HepG2 (cell line): Measurements from ENCODE around the gene LMCD1. TPM values are rescaled to one million over a fixed set of nuclear protein-coding genes. Genes with fewer than 3 reads are reported as not detected.

Source experiments
- ASH2L ChIP-seq: fragments of 300-600, 200-600 bp; sonication (generic); IDR thresholded peaks from 2 replicates; pipeline ENCODE4 v1.7.0; 2017; ENCODE audit warnings: low read depth, mild to moderate bottlenecking, moderate library complexity, mixed read lengths, low read length; ENCODE audit not compliant: insufficient read length
- ESRRA ChIP-seq: sonication (generic); formaldehyde crosslinking; IDR thresholded peaks from 2 replicates; pipeline ENCODE4 v1.5.1; 2020; ENCODE audit warnings: mild to moderate bottlenecking, low read depth, missing genetic modification reagents
- HOXA5 ChIP-seq: sonication (generic); formaldehyde crosslinking; IDR thresholded peaks from 2 replicates; pipeline ENCODE4 v1.4.0; 2020; ENCODE audit warnings: missing genetic modification reagents
- IKZF1 ChIP-seq: fragments of 450-650 bp; IDR thresholded peaks from 2 replicates; pipeline ENCODE4 v1.7.1; 2016
- JUN ChIP-seq: sonication (generic); formaldehyde crosslinking; IDR thresholded peaks from 2 replicates; pipeline ENCODE4 v1.4.0; 2020; ENCODE audit warnings: mild to moderate bottlenecking, missing genetic modification reagents
- KAT2B ChIP-seq: fragments of 150-350 bp; IDR thresholded peaks from 2 replicates; pipeline ENCODE4 v1.6.1; 2014; ENCODE audit warnings: low read depth, low read length, borderline replicate concordance
- MTA1 ChIP-seq: sonication (generic); formaldehyde crosslinking; IDR thresholded peaks from 2 replicates; pipeline ENCODE4 v1.4.0; 2020; ENCODE audit warnings: missing genetic modification reagents, mild to moderate bottlenecking, borderline replicate concordance
- MXI1 ChIP-seq: IDR thresholded peaks from 3 replicates; pipeline ENCODE4 v1.6.1; 2012; ENCODE audit warnings: low read depth, low read length, inconsistent platforms, borderline replicate concordance
- NFYC ChIP-seq: IDR thresholded peaks from 2 replicates; pipeline ENCODE4 v1.6.1; 2016; ENCODE audit warnings: missing genetic modification reagents, missing compliant biosample characterization
- NKX3-1 ChIP-seq: sonication (generic); formaldehyde crosslinking; IDR thresholded peaks from 2 replicates; pipeline ENCODE4 v1.5.0; 2020; ENCODE audit warnings: missing genetic modification reagents
- SIX1 ChIP-seq: sonication (generic); formaldehyde crosslinking; IDR thresholded peaks from 2 replicates; pipeline ENCODE4 v1.4.0; 2020; ENCODE audit warnings: missing genetic modification reagents, borderline replicate concordance
- SMAD9 ChIP-seq: sonication (generic); formaldehyde crosslinking; IDR thresholded peaks from 2 replicates; pipeline ENCODE4 v1.5.1; 2020; ENCODE audit warnings: mild to moderate bottlenecking, missing genetic modification reagents
- STAT6 ChIP-seq: sonication (generic); formaldehyde crosslinking; IDR thresholded peaks from 2 replicates; pipeline ENCODE4 v1.4.0; 2020; ENCODE audit warnings: missing genetic modification reagents, mild to moderate bottlenecking, borderline replicate concordance
- YEATS4 ChIP-seq: sonication (generic); formaldehyde crosslinking; IDR thresholded peaks from 2 replicates; pipeline ENCODE4 v1.4.0; 2020; ENCODE audit warnings: missing genetic modification reagents, borderline replicate concordance
- ZBTB44 ChIP-seq: sonication (generic); formaldehyde crosslinking; IDR thresholded peaks from 2 replicates; pipeline ENCODE4 v1.4.0; 2020; ENCODE audit warnings: missing genetic modification reagents
- ZFYVE20 ChIP-seq: sonication (generic); formaldehyde crosslinking; IDR thresholded peaks from 2 replicates; pipeline ENCODE4 v1.8.0; 2023; ENCODE audit warnings: low read depth, mild to moderate bottlenecking, moderate library complexity, missing genetic modification reagents, borderline replicate concordance
- ZMYM4 ChIP-seq: sonication (generic); formaldehyde crosslinking; IDR thresholded peaks from 2 replicates; pipeline ENCODE4 v1.8.1; 2023; ENCODE audit warnings: mild to moderate bottlenecking, missing genetic modification reagents
- ZNF274 ChIP-seq: sonication (generic); formaldehyde crosslinking; IDR thresholded peaks from 2 replicates; pipeline ENCODE4 v1.5.1; 2020; ENCODE audit warnings: mild to moderate bottlenecking, missing genetic modification reagents
- ZNF44 ChIP-seq: sonication (generic); formaldehyde crosslinking; IDR thresholded peaks from 2 replicates; pipeline ENCODE4 v1.5.1; 2020; ENCODE audit warnings: mild to moderate bottlenecking, missing genetic modification reagents
- ZNF496 ChIP-seq: sonication (generic); formaldehyde crosslinking; IDR thresholded peaks from 2 replicates; pipeline ENCODE4 v1.8.1; 2023; ENCODE audit warnings: mild to moderate bottlenecking, moderate library complexity, missing genetic modification reagents; ENCODE audit not compliant: insufficient replicate concordance
- ZNF512B ChIP-seq: sonication (generic); formaldehyde crosslinking; IDR thresholded peaks from 2 replicates; pipeline ENCODE4 v1.5.1; 2020; ENCODE audit warnings: missing genetic modification reagents, mild to moderate bottlenecking, borderline replicate concordance
- ZNF562 ChIP-seq: sonication (generic); formaldehyde crosslinking; IDR thresholded peaks from 2 replicates; pipeline ENCODE4 v1.8.0; 2022; ENCODE audit warnings: missing genetic modification reagents, borderline replicate concordance
- ZNF83 ChIP-seq: sonication (generic); formaldehyde crosslinking; IDR thresholded peaks from 2 replicates; pipeline ENCODE4 v1.4.0; 2020; ENCODE audit warnings: missing genetic modification reagents, mild to moderate bottlenecking, borderline replicate concordance
- polyA plus RNA-seq, 8 experiments: library from polyadenylated mRNA; depleted of rRNA in 3 of 8; stranded (reverse) in 7 of 8; unstranded in 1 of 8; fragments of >200 nt; fragmentation: Illumina TruSeq in 4 of 8; extraction: Trizol in 4 of 8; gene quantifications; 2 replicates each; pipeline versions ENCODE4 v1.2.1 to v1.2.3, GENCODE V29; 2011 to 2016; ENCODE audit warnings: low read depth in 4 of 8, missing spikeins in 1 of 8, mixed read lengths in 1 of 8; ENCODE audit not compliant: insufficient read depth in 1 of 8
- total RNA-seq, 5 experiments: library from RNA; depleted of rRNA; stranded (reverse); fragments of >200 nt; fragmentation: Illumina TruSeq; extraction: Trizol; gene quantifications; 2 replicates each; pipeline ENCODE4 v1.2.3, GENCODE V29; 2016; ENCODE audit warnings: low read depth in 1 of 5
- TF ChIP-seq, protein P1 (sequence below): conservative IDR thresholded peaks from 2 replicates; pipeline ENCODE4 v1.6.1; 2018; ENCODE audit warnings: missing genetic modification reagents

Gene LMCD1
- total and polyA plus RNA-seq, 2 of the 13 experiments (the other 11 are each of a cell fraction or from before 2014, with no cell fraction given), result 6.2 to 7.1 TPM

- TF ChIP-seq YEATS4 (CRISPR knock-in tag), result no peak
- no peak for TF ChIP-seq MTA1
- no peak for TF ChIP-seq SMAD9 (CRISPR knock-in tag)
- no peak for TF ChIP-seq ZBTB44 (CRISPR knock-in tag)
- no peak for TF ChIP-seq STAT6 (CRISPR knock-in tag)
- TF ChIP-seq ASH2L, result no peak
- no peak for TF ChIP-seq NFYC (CRISPR knock-in tag)
- no peak for TF ChIP-seq IKZF1
- TF ChIP-seq ESRRA (CRISPR knock-in tag), result no peak
- TF ChIP-seq SIX1 (CRISPR knock-in tag), result no peak; the same call in 1 of the 2 replicates
- TF ChIP-seq, protein P1, sequence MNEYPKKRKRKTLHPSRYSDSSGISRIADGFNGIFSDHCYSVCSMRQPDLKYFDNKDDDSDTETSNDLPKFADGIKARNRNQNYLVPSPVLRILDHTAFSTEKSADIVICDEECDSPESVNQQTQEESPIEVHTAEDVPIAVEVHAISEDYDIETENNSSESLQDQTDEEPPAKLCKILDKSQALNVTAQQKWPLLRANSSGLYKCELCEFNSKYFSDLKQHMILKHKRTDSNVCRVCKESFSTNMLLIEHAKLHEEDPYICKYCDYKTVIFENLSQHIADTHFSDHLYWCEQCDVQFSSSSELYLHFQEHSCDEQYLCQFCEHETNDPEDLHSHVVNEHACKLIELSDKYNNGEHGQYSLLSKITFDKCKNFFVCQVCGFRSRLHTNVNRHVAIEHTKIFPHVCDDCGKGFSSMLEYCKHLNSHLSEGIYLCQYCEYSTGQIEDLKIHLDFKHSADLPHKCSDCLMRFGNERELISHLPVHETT (CRISPR knock-in tag), result no peak
- TF ChIP-seq NKX3-1 (CRISPR knock-in tag), result no peak
- TF ChIP-seq ZNF44, result no peak
- peak; percentile 56 for TF ChIP-seq ZMYM4 (CRISPR knock-in tag)
- no peak for TF ChIP-seq KAT2B
- TF ChIP-seq ZNF274 (CRISPR knock-in tag), result no peak
- TF ChIP-seq ZFYVE20, result no peak
- no peak for TF ChIP-seq ZNF512B (CRISPR knock-in tag)
- no peak for TF ChIP-seq ZNF496 (CRISPR knock-in tag)
- no peak for TF ChIP-seq ZNF83 (CRISPR knock-in tag)
- TF ChIP-seq JUN (CRISPR knock-in tag), result no peak
- TF ChIP-seq HOXA5, result 0 out of 2 replicates have a peak, but pooled peaks have one; percentile 54
- no peak for TF ChIP-seq ZNF562
- TF ChIP-seq MXI1, result no peak
Observed at GRCh38 chr3:8486936-8487335, 14.7 kb upstream of the LMCD1 start (continued).
